ENCODE measurements around the gene PHAF1. TPM values are rescaled to one million over a fixed set of nuclear protein-coding genes. Genes with fewer than 3 reads are reported as not detected.

PHAF1 gene
- total RNA-seq, 1 donor = 15.9 TPM

DNA sequence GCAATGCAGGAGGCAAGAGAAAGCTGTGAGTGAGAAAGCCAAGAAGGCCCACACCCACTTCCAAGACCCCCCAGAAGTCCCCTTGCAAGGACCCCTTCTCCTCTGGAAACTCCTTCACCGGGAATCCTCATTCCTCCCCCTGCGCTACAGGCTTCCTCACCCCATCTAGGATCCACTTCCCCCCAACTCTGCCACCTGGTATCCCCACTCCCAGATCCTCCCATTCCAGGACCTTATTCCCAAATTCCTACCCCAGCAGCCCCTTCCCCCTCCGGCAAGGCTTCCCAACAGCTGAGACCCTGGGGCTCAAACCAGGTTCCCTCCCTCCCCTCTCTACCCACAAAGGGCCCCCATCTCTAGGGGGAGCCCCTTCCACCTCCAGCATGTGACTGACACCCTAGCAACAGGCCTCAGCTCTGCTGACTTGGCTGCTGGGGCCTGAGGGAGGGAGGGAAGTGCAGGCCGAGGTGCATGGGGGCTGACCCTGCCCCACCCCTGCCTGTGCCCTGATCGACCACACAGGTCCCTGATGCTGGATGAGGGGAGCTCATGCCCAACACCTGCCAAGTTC lies 56.9 kb downstream of the PHAF1 start:
- no peak for DNase-seq (ENCODE audit: low read depth)
- no peak overlapping the region for H3K4me3 ChIP-seq (ENCODE audit: low read depth, low read length)
- TF ChIP-seq, protein P1, sequence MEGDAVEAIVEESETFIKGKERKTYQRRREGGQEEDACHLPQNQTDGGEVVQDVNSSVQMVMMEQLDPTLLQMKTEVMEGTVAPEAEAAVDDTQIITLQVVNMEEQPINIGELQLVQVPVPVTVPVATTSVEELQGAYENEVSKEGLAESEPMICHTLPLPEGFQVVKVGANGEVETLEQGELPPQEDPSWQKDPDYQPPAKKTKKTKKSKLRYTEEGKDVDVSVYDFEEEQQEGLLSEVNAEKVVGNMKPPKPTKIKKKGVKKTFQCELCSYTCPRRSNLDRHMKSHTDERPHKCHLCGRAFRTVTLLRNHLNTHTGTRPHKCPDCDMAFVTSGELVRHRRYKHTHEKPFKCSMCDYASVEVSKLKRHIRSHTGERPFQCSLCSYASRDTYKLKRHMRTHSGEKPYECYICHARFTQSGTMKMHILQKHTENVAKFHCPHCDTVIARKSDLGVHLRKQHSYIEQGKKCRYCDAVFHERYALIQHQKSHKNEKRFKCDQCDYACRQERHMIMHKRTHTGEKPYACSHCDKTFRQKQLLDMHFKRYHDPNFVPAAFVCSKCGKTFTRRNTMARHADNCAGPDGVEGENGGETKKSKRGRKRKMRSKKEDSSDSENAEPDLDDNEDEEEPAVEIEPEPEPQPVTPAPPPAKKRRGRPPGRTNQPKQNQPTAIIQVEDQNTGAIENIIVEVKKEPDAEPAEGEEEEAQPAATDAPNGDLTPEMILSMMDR (IDR thresholded peaks at IDR 0.05; ENCODE audit: insufficient read depth, low read length) = no peak

DNA sequence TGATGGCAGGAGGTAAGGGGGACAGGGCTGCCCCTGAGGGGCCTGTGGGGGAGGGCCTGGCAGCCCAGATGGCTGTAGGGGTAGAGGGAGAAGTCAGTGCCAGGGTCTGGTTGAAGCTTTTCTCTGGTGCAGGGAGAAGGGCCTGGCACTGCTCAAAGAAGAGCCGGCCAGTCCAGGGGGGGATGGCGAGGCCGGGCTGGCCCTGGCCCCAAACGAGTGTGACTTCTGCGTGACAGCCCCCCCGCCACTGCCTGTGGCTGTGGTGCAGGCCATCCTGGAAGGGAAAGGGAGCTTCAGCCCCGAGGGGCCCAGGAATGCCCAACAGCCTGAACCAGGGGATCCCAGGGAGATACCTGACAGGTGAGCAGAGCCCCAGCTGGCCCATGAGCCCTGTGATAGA lies 57.8 kb downstream of the PHAF1 start:
- TF ChIP-seq, protein P1 (IDR thresholded peaks at IDR 0.05; ENCODE audit: insufficient read depth, low read length) = no peak
- no peak for DNase-seq (ENCODE audit: low read depth)

GRCh38 chr16:67169011-67169451 lies 59.3 kb downstream of the PHAF1 start:
- TF ChIP-seq, protein P1 (IDR thresholded peaks at IDR 0.05; ENCODE audit: insufficient read depth, low read length) = no peak
- no peak overlapping the region for H3K4me3 ChIP-seq (ENCODE audit: low read depth, low read length)
- no peak for DNase-seq (ENCODE audit: low read depth)

More for the DNA sequence above, 57.8 kb downstream of the PHAF1 start:
- no peak overlapping the region for H3K4me3 ChIP-seq (ENCODE audit: low read depth, low read length)

GRCh38 chr16:67169642-67170167 lies 60.0 kb downstream of the PHAF1 start:
- DNase-seq (ENCODE audit: low read depth) = no peak
- TF ChIP-seq, protein P1 (IDR thresholded peaks at IDR 0.05; ENCODE audit: insufficient read depth, low read length) = peak; percentile 67
- peak overlapping the region; percentile 65 for H3K4me3 ChIP-seq (ENCODE audit: low read depth, low read length)

DNA sequence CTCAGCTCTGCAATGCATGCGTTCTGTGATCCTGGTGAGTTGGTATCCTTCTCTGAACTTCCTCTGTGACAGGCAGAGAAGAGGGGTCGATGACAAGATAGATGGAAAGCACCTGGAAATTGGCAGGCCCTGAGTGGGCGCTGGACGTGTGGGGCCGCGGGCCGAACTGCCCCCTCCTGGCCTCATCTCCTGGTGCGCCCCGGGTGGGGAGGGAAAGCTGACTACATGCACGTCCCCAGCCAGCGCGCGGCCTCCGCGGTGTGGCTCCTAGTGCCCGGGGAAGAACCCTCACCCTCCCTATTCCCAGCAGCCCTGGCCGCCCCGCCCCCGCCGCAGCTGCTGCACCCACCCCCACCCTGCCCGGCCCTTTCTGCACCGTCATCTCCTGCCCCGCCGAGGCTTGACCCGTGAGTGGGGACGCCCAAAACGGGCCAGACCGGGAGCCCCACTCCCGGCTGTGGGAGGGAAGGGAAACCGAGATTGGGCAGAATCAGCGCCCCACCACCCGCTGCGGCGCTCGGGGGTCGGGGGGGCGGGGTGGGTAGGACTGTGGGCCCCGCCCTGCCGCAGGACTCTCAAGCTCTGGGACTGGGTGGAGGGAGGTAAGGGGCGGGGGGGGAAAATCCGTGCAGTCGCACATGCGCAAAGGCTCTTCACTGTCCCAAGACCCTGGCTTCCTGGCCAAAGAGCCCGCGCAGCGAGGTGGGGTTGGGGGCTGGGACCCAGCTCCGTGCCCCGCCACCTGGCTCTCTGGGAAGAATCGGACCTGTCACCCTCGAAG lies 60.6 kb downstream of the PHAF1 start, which contains the start of gene NOL3:
NOL3 (plus strand) TSS at position 371 of the 781 bp plus-strand sequence.
- peak; percentile 85 for DNase-seq (ENCODE audit: low read depth)
- TF ChIP-seq, protein P1 (IDR thresholded peaks at IDR 0.05; ENCODE audit: insufficient read depth, low read length) = no peak
- peak within 1 kb of the TSS; percentile 65 for H3K4me3 ChIP-seq (ENCODE audit: low read depth, low read length)

GRCh38 chr16:67170949-67171649 lies 61.4 kb downstream of the PHAF1 start:
- TF ChIP-seq, protein P1 (IDR thresholded peaks at IDR 0.05; ENCODE audit: insufficient read depth, low read length) = no peak
- peak; percentile 43 for DNase-seq (ENCODE audit: low read depth)

More at GRCh38 chr16:67170949-67171649, 61.4 kb downstream of the PHAF1 start:
- H3K4me3 ChIP-seq (ENCODE audit: low read depth, low read length) = peak overlapping the region; percentile 65
